Endothelial cell of umbilical vein (primary cell): Measurements from ENCODE around the gene GSDME. TPM values are rescaled to one million over a fixed set of nuclear protein-coding genes. Genes with fewer than 3 reads are reported as not detected.

Source experiments
- Bru-seq: library from RNA; stranded (reverse); fragments of 400-500 nt; gene quantifications from one replicate; lab custom pipeline; 2021; lab: Mats Ljungman, UMichigan
- BruChase-seq, 2 experiments: library from RNA; stranded (reverse); fragments of 400-500 nt; gene quantifications; one replicate each; lab custom pipeline; 2021; lab: Mats Ljungman, UMichigan
- BruUV-seq: library from RNA; stranded (reverse); fragments of 400-500 nt; replicated peaks from 2 replicates; lab custom pipeline; 2021; lab: Mats Ljungman, UMichigan
- CTCF ChIA-PET: fragments of 300-600, 350-600 bp; sonication (Branson Sonifier 250); formaldehyde crosslinking; loops from one replicate; lab custom pipeline; 2021; ENCODE audit warnings: antibody characterized with exemption, inconsistent platforms; lab: Charles Lee
- POLR2A ChIA-PET: fragments of 300-600, 350-600 bp; sonication (Branson Sonifier 250); formaldehyde crosslinking; loops from one replicate; lab custom pipeline; 2021; ENCODE audit warnings: antibody characterized with exemption, inconsistent platforms; lab: Charles Lee
- DNase-seq: peaks from one replicate; pipeline ENCODE4 v3.0.0-alpha.2; 2011; ENCODE audit warnings: low read depth, low spot score
- FAIRE-seq: peaks from 2 replicates; lab custom pipeline; 2011; peaks lifted over from hg19 to GRCh38; lab: Jason Lieb, UNC
- H2AFZ ChIP-seq: 2 replicates; pipeline ENCODE4 v1.6.0; 2012; ENCODE audit warnings: low read depth, low read length, control low read depth, inconsistent platforms
- H3K27ac ChIP-seq: 2 replicates; pipeline ENCODE4 v1.5.1; 2011; ENCODE audit warnings: low read depth, mild to moderate bottlenecking, control low read depth, low read length, moderate library complexity; ENCODE audit not compliant: insufficient read depth
- H3K27me3 ChIP-seq, 2 experiments: 2 replicates each; pipeline versions ENCODE4 v1.6.0 to v1.6.1; 2011; ENCODE audit warnings: low read length in 2 of 2, mixed read lengths in 1 of 2; ENCODE audit not compliant: control insufficient read depth in 2 of 2, insufficient read depth in 2 of 2
- H3K36me3 ChIP-seq, 2 experiments: 2 replicates in 1 of 2; 3 replicates in 1 of 2; pipeline ENCODE4 v1.5.1; 2011; ENCODE audit warnings: low read length in 2 of 2, mild to moderate bottlenecking in 1 of 2, moderate library complexity in 1 of 2; ENCODE audit not compliant: control insufficient read depth in 2 of 2, insufficient read depth in 2 of 2; ENCODE audit errors: extremely low read depth in 1 of 2
- H3K4me1 ChIP-seq: 3 replicates; pipeline ENCODE4 v1.5.1; 2011; ENCODE audit warnings: mild to moderate bottlenecking, low read length; ENCODE audit not compliant: control insufficient read depth, insufficient read depth; ENCODE audit errors: extremely low read depth
- H3K4me2 ChIP-seq: 2 replicates; pipeline ENCODE4 v1.6.1; 2011; ENCODE audit warnings: low read length, control low read depth, mixed read lengths; ENCODE audit not compliant: insufficient read depth
- H3K4me3 ChIP-seq, 3 experiments: fragments of 200-600 bp in 1 of 3; sonication (generic), shearing (Covaris generic) in 1 of 3; replicated peaks in 1 of 3; 2 replicates each; pipeline ENCODE4 v1.5.1; 2011 to 2016; ENCODE audit warnings: control low read depth in 3 of 3, low read length in 3 of 3, mild to moderate bottlenecking in 2 of 3, inconsistent platforms in 1 of 3, low read depth in 1 of 3, moderate library complexity in 1 of 3; ENCODE audit not compliant: insufficient read depth in 1 of 3
- H3K79me2 ChIP-seq: 2 replicates; pipeline ENCODE4 v1.6.0; 2012; ENCODE audit warnings: low read length, inconsistent platforms; ENCODE audit not compliant: control insufficient read depth, insufficient read depth
- H3K9ac ChIP-seq: replicated peaks from 2 replicates; pipeline ENCODE3; 2011; ENCODE audit warnings: low read length, control low read depth; ENCODE audit not compliant: insufficient read depth; ENCODE audit errors: extremely low read depth
- H3K9me1 ChIP-seq: replicated peaks from 3 replicates; pipeline ENCODE4 v1.6.0; 2011; ENCODE audit warnings: mild to moderate bottlenecking, low read length; ENCODE audit not compliant: control insufficient read depth, insufficient read depth; ENCODE audit errors: extremely low read depth
- H3K9me3 ChIP-seq: replicated peaks from 2 replicates; pipeline ENCODE4 v1.5.1; 2012; ENCODE audit warnings: low read length, inconsistent platforms; ENCODE audit not compliant: control insufficient read depth, insufficient read depth
- H4K20me1 ChIP-seq: replicated peaks from 2 replicates; pipeline ENCODE3; 2011; ENCODE audit warnings: mild to moderate bottlenecking, low read length; ENCODE audit not compliant: control insufficient read depth, insufficient read depth; ENCODE audit errors: extremely low read depth
- MAX ChIP-seq: IDR thresholded peaks from 2 replicates; pipeline ENCODE4 v1.6.1; 2011; ENCODE audit not compliant: insufficient read depth, insufficient read length
- POLR2A ChIP-seq: IDR thresholded peaks from 2 replicates; pipeline ENCODE4 v1.6.1; 2012; ENCODE audit warnings: low read depth, mild to moderate bottlenecking, control low read depth, low read length
- POLR2AphosphoS5 ChIP-seq: IDR thresholded peaks from 2 replicates; pipeline ENCODE4 v1.6.1; 2012; ENCODE audit warnings: low read depth, mild to moderate bottlenecking, control low read depth, low read length, moderate library complexity; ENCODE audit not compliant: insufficient read depth
- dilution Hi-C: fragments of 300-500 bp; cut with MboI; formaldehyde crosslinking; loops from one replicate; pipeline ENCODE4 v1.15.0; 2019; ENCODE audit warnings: low sequenced_read_pairs; ENCODE audit not compliant: extremely low pct_ligation_motif_present
- intact Hi-C: fragments of 100-400 bp; cut with micrococcal nuclease; formaldehyde crosslinking; loops from one replicate; pipeline ENCODE4 v1.10.0; 2022
- long read RNA-seq: library from polyadenylated mRNA; stranded (forward); transcript quantifications from one replicate; pipeline ENCODE4 v2.0.0, GENCODE V29; 2021
- polyA minus RNA-seq, 3 experiments: library from RNA; depleted of rRNA, polyadenylated mRNA; stranded (reverse); fragments of >200 nt; gene quantifications; 1 replicate in 1 of 3; 2 replicates in 2 of 3; pipeline ENCODE4 v1.2.3, GENCODE V29; 2011
- polyA plus RNA-seq, 4 experiments: library from polyadenylated mRNA; depleted of rRNA in 3 of 4; stranded (reverse) in 3 of 4; unstranded in 1 of 4; fragments of >200 nt; gene quantifications; 2 replicates each; pipeline versions ENCODE4 v1.2.1 to v1.2.3, GENCODE V29; 2011 to 2012; ENCODE audit warnings: missing spikeins in 1 of 4
- total RNA-seq: library from RNA; stranded (reverse); gene quantifications from 2 replicates; pipeline ENCODE4 v1.2.3, GENCODE V29; 2021

GSDME gene
- total RNA-seq, result 21.3 and 23.4 TPM in 2 replicates
- 18.0 and 21.1 TPM in 2 replicates for polyA plus RNA-seq
- 21.2 and 22.6 TPM in 2 replicates for polyA plus RNA-seq (2011; cell fraction: cytosol; rRNA removed)
- polyA plus RNA-seq (2011; cell fraction: nucleus; rRNA removed), result 35.9 and 37.7 TPM in 2 replicates
- polyA plus RNA-seq (2012), result 31.1 and 36.7 TPM in 2 replicates
- polyA minus RNA-seq, result 31.2 and 45.3 TPM in 2 replicates
- polyA minus RNA-seq (2011; cell fraction: cytosol; rRNA and poly(A)+ RNA removed), result 14.7 TPM
- polyA minus RNA-seq (2011; cell fraction: nucleus; rRNA and poly(A)+ RNA removed), result 18.1 and 27.4 TPM in 2 replicates
- Bru-seq, nascent RNA, result percentile 51 among the genes with signal in this experiment
- BruChase-seq, experiment 1, labeled RNA remaining after a 6-hour chase, result percentile 53 among the genes with signal in this experiment
- BruChase-seq, experiment 2, labeled RNA remaining after a 2-hour chase, result percentile 56 among the genes with signal in this experiment
- long read RNA-seq, transcript GSDME-215 (10 exons, 2,250 nt), result major isoform, 44 of 59 reads
- long read RNA-seq, partial matches to known transcripts, result 6 of 59 reads
- long read RNA-seq, other reads (novel, unspliced or antisense), result 5 of 59 reads

GRCh38 chr7:24757353-24758275, at the start of gene GSDME:
TSS of gene GSDME (minus strand) at chr7:24757464. CDS start at chr7:24749774, 7,690 bp downstream.
- FAIRE-seq, result no peak

More at GRCh38 chr7:24757353-24758275, at the start of gene GSDME:
- dilution Hi-C loops (no loop called here), intact Hi-C loops (loop anchor here (2.0 to 5.0 kb wide), 3 partner anchors 29 to 335 kb away; partner anchors contain the start of gene PALS2)
- peak within 1 kb of the TSS; percentile 94 for H2AFZ ChIP-seq
- no peaks in the 10 kb centered on the region for H4K20me1 ChIP-seq
- no peaks in the 10 kb centered on the region for H3K36me3 ChIP-seq
- peak within 1 kb of the TSS; percentile 84 for H3K9ac ChIP-seq
- peaks cover 24% of the 10 kb centered on the region for H3K4me1 ChIP-seq
- TF ChIP-seq MAX, result no peak
- peak; percentile 61 for TF ChIP-seq POLR2AphosphoS5
- peak; percentile 69 for TF ChIP-seq POLR2A
- ChIA-PET POLR2A (interaction anchor here (0.9 kb wide), 1 partner anchor 367 kb away, joined by 3 read pairs; the partner anchor contains the start of gene CYCS), CTCF (interaction anchor here (0.9 to 1.9 kb wide), 6 partner anchors 28 to 336 kb away, joined by 3 to 9 read pairs (median 4); partner anchors contain the start of gene PALS2)
- H3K27me3 ChIP-seq, result peaks cover 3% of the 10 kb centered on the region in 2 experiments
- H3K4me3 ChIP-seq, result peak within 1 kb of the TSS; percentile 55 to 77 (median 75)
- H3K79me2 ChIP-seq, result no peaks in the 10 kb centered on the region
- BruUV-seq, result TSS peak; percentile 51
- H3K9me1 ChIP-seq, result no peaks in the 10 kb centered on the region
- DNase-seq, result peak; percentile 62
- peak within 1 kb of the TSS; percentile 63 for H3K27ac ChIP-seq
- no peaks in the 10 kb centered on the region for H3K9me3 ChIP-seq
- peak within 1 kb of the TSS; percentile 46 for H3K4me2 ChIP-seq
